ENCODE measurements around the gene RAMACL. TPM values are rescaled to one million over a fixed set of nuclear protein-coding genes. Genes with fewer than 3 reads are reported as not detected.
"Not testable (repeated sequence)": the region's sequence is repeated elsewhere in the genome, so short reads cannot be mapped to it uniquely, and the experiment has no call there.

Gene RAMACL
- total RNA-seq, 1 donor from 2014 or later = not detected

- no peaks in the 10 kb centered on the region for H3K9me3 Mint-ChIP-seq
- no peak overlapping the region for H3K4me3 Mint-ChIP-seq (ENCODE audit: low read depth)
These were observed 1.3 kb upstream of the RAMACL start for GRCh38 chr6:166587631-166588413.

DNA sequence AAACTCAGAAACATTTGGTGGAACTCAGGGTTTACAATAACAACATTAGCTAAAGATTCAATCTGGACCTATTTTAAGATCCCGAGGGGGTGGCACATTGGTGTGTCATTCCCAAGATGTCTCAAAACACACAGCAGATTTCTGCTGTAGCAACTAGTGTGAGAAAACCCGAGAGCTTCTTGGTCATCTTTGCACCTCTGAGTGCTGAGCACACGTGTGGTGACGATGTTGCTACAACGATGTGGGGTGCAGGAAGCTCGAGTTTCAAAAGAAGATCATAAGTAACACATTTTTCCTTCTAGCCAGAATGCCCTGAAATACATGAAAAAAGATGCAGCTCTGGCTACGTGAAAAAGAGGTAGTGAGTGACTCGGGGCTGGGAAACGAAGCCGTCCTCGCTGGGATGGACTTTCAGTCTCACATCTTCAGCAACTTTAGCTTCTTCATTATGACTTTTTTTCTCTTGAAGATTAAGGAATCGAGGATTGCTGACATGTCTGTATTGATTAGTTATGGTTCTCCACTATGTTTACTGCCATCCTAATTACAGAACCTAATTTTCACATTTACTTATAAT, 1.5 kb downstream of the RAMACL start:
- H3K4me3 Mint-ChIP-seq (ENCODE audit: low read depth) = no peak overlapping the region
- no peaks in the 10 kb centered on the region for H3K27me3 Mint-ChIP-seq (ENCODE audit: low read depth)
- DNase-seq (ENCODE audit: low spot score) = no peak
- H3K36me3 Mint-ChIP-seq (ENCODE audit: low read depth) = no peaks in the 10 kb centered on the region
- peaks cover 14% of the 10 kb centered on the region for H3K4me1 Mint-ChIP-seq (ENCODE audit: low read depth)
- H3K9me3 Mint-ChIP-seq = no peaks in the 10 kb centered on the region
- intact Hi-C loops (cut with micrococcal nuclease) = no loop called here
- H3K27ac Mint-ChIP-seq = no peak overlapping the region

More at GRCh38 chr6:166587631-166588413, 1.3 kb upstream of the RAMACL start:
- intact Hi-C loops (cut with micrococcal nuclease) = no loop called here
- no peak overlapping the region for H3K27ac Mint-ChIP-seq
- no peaks in the 10 kb centered on the region for H3K36me3 Mint-ChIP-seq (ENCODE audit: low read depth)
- H3K4me1 Mint-ChIP-seq (ENCODE audit: low read depth) = peaks cover 14% of the 10 kb centered on the region
- H3K27me3 Mint-ChIP-seq (ENCODE audit: low read depth) = no peaks in the 10 kb centered on the region
- DNase-seq (ENCODE audit: low spot score) = no peak

DNA sequence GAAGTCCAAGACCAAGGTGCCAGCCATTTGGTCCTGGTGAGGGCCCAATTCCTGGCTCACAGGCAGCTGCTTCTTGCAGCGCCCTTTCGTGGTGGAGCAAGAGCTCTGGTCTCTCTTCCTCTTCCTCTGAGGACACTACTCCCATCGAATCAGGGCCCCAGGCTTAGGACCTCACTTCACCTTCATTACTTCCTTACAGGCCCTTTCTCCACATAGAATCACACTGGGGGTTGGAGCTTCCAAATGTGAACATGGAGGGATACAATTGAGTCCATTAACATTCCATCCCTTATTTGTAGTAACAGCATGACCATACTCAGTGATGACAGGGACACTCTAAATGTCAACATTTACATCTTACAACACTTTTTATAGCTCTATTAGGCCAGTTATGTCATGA, 2.3 kb downstream of the RAMACL start:
- Mint-ChIP-seq H3K9me3 (no peaks in the 10 kb centered on the region), H3K27me3 (ENCODE audit: low read depth) (no peaks in the 10 kb centered on the region), H3K27ac (no peak overlapping the region), H3K4me3 (ENCODE audit: low read depth) (no peak overlapping the region), H3K36me3 (ENCODE audit: low read depth) (no peaks in the 10 kb centered on the region), H3K4me1 (ENCODE audit: low read depth) (peaks cover 7% of the 10 kb centered on the region)
- intact Hi-C loops (cut with micrococcal nuclease) = no loop called here
- no peak for DNase-seq (ENCODE audit: low spot score)

DNA sequence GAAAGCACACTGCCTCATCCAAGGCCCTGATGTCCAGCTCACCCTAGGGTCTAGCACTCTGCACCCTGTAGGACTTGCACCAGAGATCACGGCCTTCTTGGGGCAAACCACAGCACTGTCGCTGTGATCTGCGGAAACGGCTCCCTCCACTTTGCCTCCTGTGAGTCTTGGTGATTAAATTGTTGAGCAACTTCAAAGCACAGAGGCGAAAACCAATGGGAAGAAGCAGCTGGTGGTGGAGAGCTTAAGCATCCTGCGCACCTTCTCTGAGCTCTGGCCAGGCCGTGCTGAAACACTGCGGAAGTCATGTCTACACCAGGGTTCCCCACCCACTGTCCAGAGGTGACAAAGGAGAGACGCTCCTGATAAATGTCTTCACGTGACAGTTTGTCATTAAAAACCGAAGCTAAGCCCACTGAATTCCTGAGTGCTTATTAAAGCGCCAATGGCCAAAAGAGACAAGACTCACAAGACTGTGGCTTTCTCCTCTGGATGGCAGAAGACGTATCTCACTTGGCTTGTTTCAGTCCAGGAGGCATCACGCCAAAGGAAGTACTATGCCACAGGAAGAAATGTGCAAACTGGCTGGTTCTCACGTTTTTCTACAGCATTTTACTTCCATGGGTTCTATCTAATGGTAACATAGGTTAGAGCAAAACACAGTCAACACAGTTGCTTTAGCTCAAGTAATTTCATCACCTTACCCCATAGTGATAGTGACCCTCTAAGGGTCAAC, 3.1 kb downstream of the RAMACL start:
- Mint-ChIP-seq H3K27me3 (ENCODE audit: low read depth) (no peaks in the 10 kb centered on the region), H3K27ac (no peak overlapping the region), H3K9me3 (no peaks in the 10 kb centered on the region), H3K4me3 (ENCODE audit: low read depth) (no peak overlapping the region), H3K4me1 (ENCODE audit: low read depth) (no peaks in the 10 kb centered on the region), H3K36me3 (ENCODE audit: low read depth) (no peaks in the 10 kb centered on the region)
- DNase-seq (ENCODE audit: low spot score) = no peak
- intact Hi-C loops (cut with micrococcal nuclease) = no loop called here

DNA sequence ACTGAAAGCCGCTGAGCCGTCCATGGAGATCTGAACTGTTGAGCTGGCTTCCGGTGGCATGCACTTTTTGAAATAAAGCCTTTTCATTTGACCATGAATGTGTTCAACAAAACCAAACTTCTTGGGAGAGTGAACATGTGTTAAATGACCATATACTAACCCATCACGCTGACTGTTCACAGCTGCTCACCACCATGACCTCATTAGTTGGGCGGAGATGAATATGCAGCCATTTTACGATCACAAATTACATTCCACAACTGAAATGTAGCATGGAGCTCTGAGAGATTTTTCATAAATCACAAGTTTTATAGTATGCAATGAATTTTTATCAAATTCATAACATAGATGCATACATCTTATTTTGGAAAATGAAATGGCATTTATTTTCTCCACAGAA, 4.2 kb downstream of the RAMACL start:
- H3K4me1 Mint-ChIP-seq (ENCODE audit: low read depth) = no peaks in the 10 kb centered on the region
- no peak overlapping the region for H3K4me3 Mint-ChIP-seq (ENCODE audit: low read depth)
- no peaks in the 10 kb centered on the region for H3K27me3 Mint-ChIP-seq (ENCODE audit: low read depth)
- no peak for DNase-seq (ENCODE audit: low spot score)
- intact Hi-C loops (cut with micrococcal nuclease) = no loop called here
- no peaks in the 10 kb centered on the region for H3K36me3 Mint-ChIP-seq (ENCODE audit: low read depth)
- H3K9me3 Mint-ChIP-seq = no peaks in the 10 kb centered on the region
- H3K27ac Mint-ChIP-seq = no peak overlapping the region

GRCh38 chr6:166581801-166582200, 4.7 kb downstream of the RAMACL start:
- H3K27me3 Mint-ChIP-seq (ENCODE audit: low read depth); H3K36me3 Mint-ChIP-seq (ENCODE audit: low read depth); H3K4me1 Mint-ChIP-seq (ENCODE audit: low read depth); H3K27ac Mint-ChIP-seq; H3K4me3 Mint-ChIP-seq (ENCODE audit: low read depth); H3K9me3 Mint-ChIP-seq; intact Hi-C loops (cut with micrococcal nuclease); DNase-seq (ENCODE audit: low spot score): not testable (repeated sequence)

- Mint-ChIP-seq H3K27me3 (ENCODE audit: low read depth) (no peaks in the 10 kb centered on the region), H3K4me3 (ENCODE audit: low read depth) (no peak overlapping the region), H3K27ac (no peak overlapping the region), H3K36me3 (ENCODE audit: low read depth) (no peaks in the 10 kb centered on the region), H3K9me3 (peaks cover 4% of the 10 kb centered on the region), H3K4me1 (ENCODE audit: low read depth) (no peaks in the 10 kb centered on the region)
- intact Hi-C loops (cut with micrococcal nuclease) = no loop called here
- DNase-seq (ENCODE audit: low spot score) = no peak
These were observed 5.4 kb downstream of the RAMACL start for GRCh38 chr6:166581091-166581511.

- Mint-ChIP-seq H3K9me3 (peaks cover 5% of the 10 kb centered on the region), H3K4me1 (ENCODE audit: low read depth) (no peaks in the 10 kb centered on the region), H3K36me3 (ENCODE audit: low read depth) (no peaks in the 10 kb centered on the region), H3K4me3 (ENCODE audit: low read depth) (no peak overlapping the region), H3K27ac (no peak overlapping the region), H3K27me3 (ENCODE audit: low read depth) (no peaks in the 10 kb centered on the region)
- intact Hi-C loops (cut with micrococcal nuclease) = no loop called here
- DNase-seq (ENCODE audit: low spot score) = no peak
These were observed 6.1 kb downstream of the RAMACL start for GRCh38 chr6:166580076-166581050.

- DNase-seq (ENCODE audit: low spot score) = no peak
- intact Hi-C loops (cut with micrococcal nuclease) = no loop called here
- Mint-ChIP-seq H3K36me3 (ENCODE audit: low read depth) (no peaks in the 10 kb centered on the region), H3K4me3 (ENCODE audit: low read depth) (no peak overlapping the region), H3K27me3 (ENCODE audit: low read depth) (no peaks in the 10 kb centered on the region), H3K4me1 (ENCODE audit: low read depth) (no peaks in the 10 kb centered on the region), H3K27ac (no peak overlapping the region), H3K9me3 (peaks cover 5% of the 10 kb centered on the region)
These were observed 7.1 kb downstream of the RAMACL start for GRCh38 chr6:166579237-166579850.

DNA sequence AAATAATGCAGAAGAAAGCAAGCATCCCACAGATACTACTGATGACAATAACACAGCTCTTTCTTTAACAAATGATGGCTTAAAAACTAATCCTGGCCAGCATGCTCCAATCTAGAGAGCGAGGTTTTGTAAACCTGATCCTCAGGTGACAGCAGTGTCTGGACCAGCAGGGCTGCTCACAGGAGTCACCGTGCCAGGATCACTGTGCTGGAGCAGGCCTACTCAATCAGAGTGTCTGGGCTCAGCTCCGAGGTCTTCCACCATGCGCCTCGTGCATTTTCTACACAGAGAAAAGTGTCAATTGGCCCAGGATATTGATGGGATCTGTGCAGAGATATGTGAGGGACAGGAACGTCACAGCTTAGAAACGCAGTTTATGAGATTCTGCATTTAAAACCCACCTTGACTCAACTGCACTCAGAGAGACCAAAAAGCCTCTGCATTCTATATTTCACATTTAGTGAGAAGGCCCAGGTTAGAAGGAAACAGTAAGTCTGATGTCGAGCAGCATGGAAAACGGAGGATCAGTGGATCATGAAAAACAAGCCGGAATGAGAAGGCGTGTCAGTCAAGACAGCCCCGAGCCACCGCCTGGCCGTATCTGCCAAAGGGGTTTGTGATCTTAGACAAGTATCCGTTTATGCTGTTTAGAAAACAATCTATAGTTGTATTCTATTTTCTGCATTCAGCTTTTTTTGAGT, 7.8 kb downstream of the RAMACL start:
- no peaks in the 10 kb centered on the region for H3K4me1 Mint-ChIP-seq (ENCODE audit: low read depth)
- DNase-seq (ENCODE audit: low spot score) = no peak
- no peak overlapping the region for H3K4me3 Mint-ChIP-seq (ENCODE audit: low read depth)
- H3K36me3 Mint-ChIP-seq (ENCODE audit: low read depth) = no peaks in the 10 kb centered on the region
- no peak overlapping the region for H3K27ac Mint-ChIP-seq
- intact Hi-C loops (cut with micrococcal nuclease) = no loop called here
- peaks cover 5% of the 10 kb centered on the region for H3K9me3 Mint-ChIP-seq
- H3K27me3 Mint-ChIP-seq (ENCODE audit: low read depth) = no peaks in the 10 kb centered on the region

DNA sequence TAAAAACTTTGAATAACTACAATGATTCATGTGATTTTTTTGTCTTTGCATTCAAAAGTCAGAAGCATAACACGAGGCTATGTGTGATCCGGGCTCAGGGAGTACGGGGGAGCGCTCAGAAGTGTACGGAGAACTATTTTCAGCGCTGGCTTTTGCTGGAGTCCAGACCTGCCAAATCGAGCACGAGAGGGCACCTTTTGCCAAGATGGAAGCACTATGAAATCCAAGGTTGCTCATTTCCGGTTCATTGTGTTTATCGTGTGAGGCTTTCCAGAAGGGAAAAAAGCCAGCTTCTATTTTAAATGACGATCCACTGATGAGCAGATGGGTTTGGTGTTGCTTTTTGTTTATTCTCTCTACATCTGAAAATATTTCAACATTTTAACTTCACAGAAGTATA, 11.3 kb downstream of the RAMACL start:
- no peaks in the 10 kb centered on the region for H3K4me1 Mint-ChIP-seq (ENCODE audit: low read depth)
- no peak overlapping the region for H3K4me3 Mint-ChIP-seq (ENCODE audit: low read depth)
- no peak for DNase-seq (ENCODE audit: low spot score)
- H3K27me3 Mint-ChIP-seq (ENCODE audit: low read depth) = no peaks in the 10 kb centered on the region
- H3K36me3 Mint-ChIP-seq (ENCODE audit: low read depth) = no peaks in the 10 kb centered on the region
- H3K27ac Mint-ChIP-seq = no peak overlapping the region
- intact Hi-C loops (cut with micrococcal nuclease) = no loop called here
- H3K9me3 Mint-ChIP-seq = peaks cover 5% of the 10 kb centered on the region
